NCI-H2081 (cell line): ENCODE data around the gene GALNT12.

Experiments
- DNase-seq, 2 experiments: peaks; one replicate each; lab custom pipeline; 2025; lab: John Stamatoyannopoulos, UW

GALNT12 gene, protein sequence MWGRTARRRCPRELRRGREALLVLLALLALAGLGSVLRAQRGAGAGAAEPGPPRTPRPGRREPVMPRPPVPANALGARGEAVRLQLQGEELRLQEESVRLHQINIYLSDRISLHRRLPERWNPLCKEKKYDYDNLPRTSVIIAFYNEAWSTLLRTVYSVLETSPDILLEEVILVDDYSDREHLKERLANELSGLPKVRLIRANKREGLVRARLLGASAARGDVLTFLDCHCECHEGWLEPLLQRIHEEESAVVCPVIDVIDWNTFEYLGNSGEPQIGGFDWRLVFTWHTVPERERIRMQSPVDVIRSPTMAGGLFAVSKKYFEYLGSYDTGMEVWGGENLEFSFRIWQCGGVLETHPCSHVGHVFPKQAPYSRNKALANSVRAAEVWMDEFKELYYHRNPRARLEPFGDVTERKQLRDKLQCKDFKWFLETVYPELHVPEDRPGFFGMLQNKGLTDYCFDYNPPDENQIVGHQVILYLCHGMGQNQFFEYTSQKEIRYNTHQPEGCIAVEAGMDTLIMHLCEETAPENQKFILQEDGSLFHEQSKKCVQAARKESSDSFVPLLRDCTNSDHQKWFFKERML

DNA sequence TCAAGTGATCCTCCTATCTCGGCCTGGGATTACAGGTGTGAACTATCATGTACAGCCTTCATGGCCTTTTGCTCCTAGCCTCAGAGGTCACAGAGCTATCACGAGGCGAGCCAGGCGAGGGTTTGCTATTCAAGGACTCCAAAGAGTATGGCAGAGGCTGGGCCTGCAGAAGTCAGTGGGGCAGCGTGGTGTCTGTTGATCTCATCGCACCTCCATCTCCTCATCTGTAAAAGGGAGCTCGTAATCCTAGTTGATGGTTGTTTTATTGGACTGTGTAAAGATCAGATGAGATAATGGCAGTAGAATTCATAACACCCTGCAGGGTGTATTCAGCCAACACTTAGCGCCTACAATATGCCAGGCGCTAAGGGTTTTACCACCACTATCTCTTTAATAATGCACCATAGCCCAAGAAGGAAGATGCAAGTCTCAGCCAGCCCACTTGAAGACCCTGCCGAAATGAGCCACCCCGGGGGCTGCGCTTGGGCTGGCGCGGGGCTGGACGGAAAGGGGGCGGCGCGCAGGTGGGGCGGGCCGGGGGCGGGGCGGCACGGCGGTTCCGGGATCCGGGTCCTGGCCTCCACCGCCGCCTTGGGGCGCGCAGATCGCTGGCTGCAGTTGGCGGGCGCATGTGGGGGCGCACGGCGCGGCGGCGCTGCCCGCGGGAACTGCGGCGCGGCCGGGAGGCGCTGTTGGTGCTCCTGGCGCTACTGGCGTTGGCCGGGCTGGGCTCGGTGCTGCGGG is at the start of gene GALNT12:
Gene GALNT12, plus strand, starts transcription at position 601 of the 744 bp plus-strand sequence. Its CDS starts 29 bp downstream, at position 630.
- DNase-seq = peak; percentile 24 to 40

DNA sequence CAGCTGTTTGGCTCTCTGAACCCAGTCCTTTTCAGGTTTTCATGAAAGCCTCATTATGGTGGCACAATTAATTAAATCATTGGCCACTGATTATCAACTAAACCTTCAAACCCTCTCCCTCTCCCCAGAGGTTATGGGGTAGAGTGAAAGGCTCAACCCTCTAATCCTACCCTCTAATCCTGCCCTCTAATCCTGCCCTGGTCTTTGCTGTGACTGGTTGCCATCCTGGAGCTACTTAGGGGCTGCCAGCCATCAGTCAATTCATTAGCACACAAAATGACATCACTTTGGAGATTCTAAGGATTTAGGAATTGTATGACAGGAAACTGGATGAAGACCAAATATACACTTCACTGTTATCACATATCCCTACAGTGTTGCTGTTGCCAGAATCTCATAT is 47.2 kb upstream of the GALNT12 start:
- no peak for DNase-seq

DNA sequence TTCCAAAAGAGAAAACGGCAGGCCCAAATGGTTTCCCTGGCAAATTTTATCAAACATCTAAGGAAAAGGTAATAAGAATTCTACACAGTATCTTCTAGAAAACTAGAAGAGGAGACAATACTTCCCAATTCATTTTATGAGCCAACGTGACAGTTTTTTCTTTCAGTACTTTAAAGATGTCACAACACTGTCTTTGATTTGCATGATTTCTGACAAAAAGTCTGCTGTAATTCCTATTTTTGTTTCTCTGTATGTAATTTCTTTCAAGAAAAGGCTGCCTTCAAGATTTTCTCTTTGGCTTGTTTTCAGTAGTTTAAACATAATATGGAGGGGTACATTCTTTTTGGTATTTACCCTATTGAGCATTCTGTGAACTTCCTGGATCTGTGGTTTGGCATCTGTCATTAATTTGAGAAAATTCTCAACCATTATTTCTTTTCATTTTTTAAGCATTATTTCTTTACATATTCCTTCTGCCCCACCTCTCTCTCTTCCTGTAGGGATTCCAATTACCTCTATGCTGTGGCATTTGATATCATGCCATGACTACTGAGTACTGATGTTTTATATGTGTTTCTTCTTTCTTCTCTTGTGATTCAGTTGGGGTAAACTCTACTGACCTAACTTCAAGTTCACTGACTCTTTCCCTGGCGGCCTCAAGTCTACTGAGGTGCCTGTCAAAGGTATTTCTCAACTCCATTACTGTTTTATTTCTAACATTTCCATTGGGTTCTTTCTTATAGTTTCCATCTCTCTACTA is 43.3 kb upstream of the GALNT12 start:
- no peak for DNase-seq

DNA sequence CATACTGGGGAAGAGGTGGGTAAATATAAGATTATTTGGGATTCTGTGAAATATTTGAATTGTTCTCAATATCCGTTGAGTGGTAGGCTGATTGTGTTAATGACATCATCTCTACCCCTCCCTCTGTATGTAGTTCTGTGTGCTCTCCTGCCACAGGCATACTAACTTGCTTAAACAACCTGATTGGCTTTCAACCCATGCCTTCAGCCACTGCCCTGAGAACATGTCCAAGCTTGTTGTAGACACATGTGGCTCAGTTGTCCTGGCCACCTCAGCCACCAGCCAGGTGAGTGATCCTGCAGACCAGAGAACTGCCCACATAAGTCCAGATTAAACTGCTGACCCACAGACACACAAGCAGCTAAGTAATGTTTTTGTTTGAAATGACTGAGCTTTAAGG is 42.2 kb upstream of the GALNT12 start:
- no peak for DNase-seq

DNA sequence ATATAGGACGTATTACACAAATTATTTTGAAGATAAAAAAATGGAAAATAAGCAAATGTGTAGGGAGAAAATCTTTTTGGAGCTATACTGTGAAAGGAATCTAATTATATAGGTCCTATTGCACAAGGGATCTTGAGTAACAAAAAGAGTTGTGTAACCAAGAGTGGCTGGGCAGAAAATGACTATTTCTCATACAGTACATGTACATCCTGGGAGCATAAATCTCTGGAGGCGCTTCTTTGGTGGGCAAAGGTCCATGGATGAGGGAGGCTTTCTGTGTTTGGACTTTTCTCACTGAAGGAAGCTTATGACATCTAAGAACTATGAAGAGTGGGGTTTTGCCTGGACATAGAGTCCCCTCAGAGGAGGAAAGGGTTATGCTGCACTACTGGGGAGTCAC is 40.9 kb upstream of the GALNT12 start:
- no peak for DNase-seq

DNA sequence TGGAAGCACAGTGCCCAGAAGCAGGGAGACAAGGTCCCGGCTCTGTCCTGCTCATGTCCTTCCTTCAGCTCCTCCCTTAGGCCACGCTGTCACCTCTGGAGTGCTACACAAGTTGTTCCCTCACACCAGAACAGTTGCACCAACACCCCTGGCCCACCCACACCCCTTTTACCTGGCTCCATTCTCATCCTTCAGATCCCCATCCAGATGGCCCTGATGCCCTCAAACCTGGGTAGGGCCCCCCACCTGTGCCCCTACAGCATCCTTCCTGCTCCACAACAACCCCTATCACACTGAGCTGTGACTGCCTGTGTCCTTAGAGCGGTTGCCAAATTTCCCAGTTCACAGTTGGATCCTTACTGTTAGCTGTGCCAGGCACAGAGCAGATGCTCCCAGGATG is 40.3 kb upstream of the GALNT12 start:
- no peak for DNase-seq

DNA sequence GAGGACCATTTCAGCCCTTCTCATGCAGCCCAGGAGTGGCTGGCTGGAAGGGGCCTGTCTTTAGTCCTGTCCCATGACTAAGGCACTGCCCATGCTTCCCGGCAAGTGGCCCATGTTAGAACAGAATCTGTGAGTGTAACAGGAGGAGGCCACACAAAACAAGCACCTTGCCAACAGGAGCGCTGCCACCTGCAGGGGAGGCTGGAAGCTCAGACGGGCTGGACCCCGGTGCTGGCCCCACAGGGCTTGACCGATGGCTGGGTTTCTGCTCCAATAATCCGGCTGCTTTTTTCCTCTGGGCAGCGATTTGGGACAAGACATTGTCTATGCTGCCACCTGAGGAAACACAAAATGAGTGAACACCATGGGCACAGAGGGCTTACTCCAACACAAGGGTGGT is 39.6 kb upstream of the GALNT12 start:
- DNase-seq = no peak

DNA sequence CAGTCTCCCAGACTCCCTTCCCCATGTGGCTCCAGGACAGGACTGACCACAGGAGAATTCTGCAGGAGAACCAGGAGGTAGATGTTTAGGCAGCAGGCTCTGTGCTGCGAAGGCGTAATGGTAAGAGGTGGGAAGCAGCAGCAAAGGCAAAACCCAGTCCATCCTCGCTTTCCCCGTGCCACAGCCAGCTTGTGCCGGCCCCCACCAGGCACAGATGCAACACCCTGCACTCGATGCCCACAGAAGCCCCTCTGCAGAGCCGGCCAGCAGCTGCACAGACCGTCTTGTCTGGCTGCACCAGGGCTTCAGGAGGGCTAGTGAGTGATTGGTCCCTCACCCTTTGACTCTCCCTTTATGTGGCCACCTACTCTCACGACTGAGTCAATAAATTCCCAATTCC is 39.1 kb upstream of the GALNT12 start:
- DNase-seq = no peak

DNA sequence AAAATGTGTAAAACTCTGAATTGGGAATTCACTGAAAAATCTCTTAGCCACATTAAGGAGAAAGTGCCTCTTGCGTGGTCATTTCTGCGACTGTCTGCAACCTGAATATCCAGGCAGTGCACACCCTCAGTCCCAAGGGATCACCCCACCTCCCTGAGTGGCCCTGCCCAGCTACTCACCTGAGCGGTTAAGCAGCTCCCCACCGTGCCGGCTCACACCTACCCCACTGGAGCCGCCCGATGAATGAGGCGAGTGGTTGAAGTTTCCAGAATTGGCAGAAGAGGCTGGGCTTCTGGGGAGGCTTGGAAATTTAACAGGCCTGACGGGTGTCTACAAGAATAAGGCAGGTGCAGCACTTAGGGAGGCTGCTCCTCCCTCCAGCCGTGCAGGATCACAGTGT is 36.8 kb upstream of the GALNT12 start:
- no peak for DNase-seq

DNA sequence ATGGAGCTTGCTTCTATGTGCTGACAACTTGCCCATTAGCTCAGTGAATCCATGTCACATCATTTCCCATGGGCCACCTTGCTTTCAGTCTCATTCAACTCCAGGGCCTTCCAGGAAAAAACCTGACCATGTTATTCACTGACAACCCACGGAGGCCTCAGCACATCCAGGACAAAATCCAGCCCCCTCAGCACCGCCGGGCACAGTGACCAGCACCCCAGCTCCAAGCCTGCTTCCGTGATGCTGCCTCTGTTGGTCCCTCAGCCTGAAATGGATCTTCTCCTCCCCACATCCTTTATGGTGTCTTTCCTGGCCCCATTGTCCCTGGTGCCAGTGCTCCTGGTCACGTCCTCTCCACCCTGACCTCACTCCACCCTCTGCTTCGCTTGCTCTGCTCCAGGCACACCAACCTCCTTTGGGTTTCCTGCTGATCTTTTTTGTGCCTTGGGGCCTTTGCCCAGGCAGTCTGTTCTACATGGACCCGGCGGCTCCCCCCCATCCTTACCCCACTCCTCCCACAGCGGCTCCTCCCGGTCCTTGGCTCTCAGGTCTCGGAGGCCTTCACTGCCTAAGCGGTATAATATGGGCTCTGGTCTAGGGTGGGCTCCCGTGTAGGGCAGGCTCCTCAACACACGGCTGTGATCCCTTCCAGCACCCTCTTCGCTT is 36.1 kb upstream of the GALNT12 start:
- no peak for DNase-seq

DNA sequence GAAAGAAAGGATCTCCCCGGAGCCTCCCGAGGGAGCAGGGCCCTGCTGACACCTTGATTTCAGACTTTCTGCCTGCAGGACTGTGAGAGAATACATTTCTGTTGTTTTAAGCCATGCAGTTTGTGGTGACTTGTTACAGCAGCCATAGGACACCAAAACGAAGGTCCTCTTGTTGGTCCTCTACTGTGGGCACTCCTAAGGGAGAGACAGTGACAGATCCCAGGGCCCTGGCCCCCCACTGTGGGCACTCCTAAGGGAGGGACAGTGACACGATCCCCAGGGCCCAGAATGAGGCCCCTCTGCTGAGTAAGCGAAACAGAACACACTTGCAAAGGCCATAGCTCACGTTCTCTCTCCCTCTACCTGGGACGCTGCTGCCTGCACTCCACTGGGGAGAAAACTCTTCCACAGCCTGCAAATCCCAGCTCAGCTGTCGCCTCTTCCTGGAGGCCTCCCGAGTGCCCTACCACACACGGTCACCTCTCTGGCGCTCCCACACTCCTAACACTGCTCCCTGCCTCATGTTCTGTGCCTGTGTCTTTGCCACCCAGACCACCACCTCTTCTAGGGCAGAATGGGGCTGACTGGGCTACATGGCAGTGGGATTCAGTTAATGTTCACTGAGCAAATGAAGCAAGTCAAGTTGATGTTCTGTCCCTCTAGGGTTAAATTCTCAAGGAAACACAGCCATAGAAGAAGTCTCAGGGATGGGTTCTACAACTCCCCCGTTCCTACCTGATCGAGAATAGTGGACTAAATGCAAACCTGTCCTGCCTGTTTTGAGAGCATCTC is 34.9 kb upstream of the GALNT12 start:
- no peak for DNase-seq

DNA sequence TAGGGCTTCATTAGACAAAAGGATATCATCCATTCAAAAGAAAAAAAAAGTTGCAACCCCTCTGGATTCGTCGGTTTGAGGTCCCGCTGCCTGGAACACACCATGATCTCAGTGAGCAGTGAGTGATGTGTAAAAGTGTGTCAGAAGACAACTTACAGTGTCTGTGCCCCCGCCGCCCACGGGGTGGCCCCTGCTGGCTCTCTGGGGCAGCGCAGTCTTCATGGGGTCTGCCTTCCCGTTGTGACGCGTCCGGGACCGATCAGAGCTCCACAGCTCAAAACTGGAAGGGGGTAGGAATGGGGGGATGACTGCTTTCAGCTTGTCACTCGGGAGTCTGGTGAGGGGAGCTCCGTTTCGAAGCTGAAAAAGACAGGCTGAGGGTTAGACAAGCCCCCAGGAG is 33.7 kb upstream of the GALNT12 start:
- no peak for DNase-seq

DNA sequence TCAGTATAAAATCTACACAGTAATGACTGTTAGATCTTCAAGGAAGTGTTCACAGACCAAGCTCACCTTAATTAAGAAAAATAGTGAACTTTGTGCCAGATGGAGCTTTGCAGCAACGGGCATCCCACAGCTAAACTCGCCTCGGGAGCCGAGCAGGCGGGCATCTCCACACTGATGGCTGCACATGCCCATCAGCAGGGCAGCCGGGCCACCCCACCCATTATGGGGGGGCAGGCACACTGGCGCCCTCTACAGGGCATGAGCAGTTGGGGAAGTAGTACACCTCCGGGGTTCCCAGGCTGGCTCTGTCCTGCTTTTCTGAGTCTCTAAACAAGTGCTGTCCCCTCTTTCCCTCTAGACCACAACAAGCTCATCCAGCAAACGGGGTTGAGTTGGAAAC is 32.7 kb upstream of the GALNT12 start:
- DNase-seq = no peak

DNA sequence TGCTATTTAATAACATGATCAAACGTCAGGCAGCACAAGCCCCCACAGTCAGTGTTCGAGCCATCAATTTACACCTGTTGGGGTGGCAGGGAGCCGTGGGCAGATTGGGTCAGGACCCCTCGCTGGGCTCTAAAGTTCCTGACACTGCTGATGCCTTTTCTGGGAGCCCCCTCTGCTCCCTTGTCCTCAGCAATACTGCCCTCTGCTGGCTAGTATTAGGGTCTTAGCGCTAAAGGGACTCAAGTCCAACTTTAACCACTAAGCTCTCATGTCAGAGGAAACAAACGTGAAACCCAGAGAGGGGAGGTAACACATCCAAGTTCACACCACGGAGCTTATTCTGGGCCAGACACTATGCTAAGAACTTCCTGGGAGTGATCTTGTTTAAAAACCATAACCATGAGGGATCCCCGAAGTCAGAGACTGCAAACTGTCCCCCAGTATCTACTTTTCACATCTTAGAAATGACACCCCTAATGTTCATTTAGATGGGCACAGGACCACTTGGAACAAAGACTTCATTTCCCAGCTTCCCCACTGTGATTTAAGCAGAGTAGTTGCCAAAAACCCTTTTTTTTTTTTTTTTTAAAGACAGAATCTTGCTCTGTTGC is 31.5 kb upstream of the GALNT12 start:
- peak in 1 of 2 experiments; percentile 31 for DNase-seq

DNA sequence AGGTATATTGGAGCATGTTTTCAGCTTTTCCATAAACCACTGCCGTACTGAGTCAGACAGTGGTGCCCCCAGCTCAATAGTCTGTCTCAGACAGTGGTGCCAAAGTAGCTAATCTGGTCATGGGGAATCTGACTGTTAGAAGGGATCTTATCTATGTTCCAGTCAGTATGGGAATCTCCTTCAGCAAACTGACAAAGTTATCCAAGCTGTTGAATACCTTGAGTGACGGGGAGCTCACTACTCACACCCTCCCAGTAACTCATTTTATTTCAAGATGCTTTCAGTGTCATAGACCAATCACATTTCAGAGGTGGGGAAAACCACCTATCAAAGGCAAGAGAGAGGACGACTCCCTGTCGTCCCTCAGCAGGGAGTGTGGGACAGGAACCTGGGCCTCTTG is 29.9 kb upstream of the GALNT12 start:
- DNase-seq = no peak

DNA sequence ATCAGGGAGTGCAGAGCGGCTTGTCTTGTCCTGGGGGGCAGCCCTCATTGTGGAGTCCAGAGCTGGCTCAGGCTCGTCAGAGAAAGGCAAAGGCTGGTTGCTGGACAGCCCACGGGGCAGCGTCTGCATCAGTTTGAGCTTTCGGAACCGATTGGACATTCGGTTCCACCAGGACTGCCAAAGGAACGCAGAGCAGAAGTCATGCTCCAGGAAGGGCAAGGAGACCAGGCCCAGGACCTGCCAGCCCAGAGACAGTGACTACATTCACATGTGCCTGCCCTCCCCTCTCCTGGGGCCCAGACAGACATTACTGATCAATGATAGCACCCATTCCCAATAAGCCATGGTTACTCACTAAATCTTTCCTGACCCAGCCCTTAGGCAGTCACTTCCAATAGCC is 29.2 kb upstream of the GALNT12 start:
- DNase-seq = no peak

DNA sequence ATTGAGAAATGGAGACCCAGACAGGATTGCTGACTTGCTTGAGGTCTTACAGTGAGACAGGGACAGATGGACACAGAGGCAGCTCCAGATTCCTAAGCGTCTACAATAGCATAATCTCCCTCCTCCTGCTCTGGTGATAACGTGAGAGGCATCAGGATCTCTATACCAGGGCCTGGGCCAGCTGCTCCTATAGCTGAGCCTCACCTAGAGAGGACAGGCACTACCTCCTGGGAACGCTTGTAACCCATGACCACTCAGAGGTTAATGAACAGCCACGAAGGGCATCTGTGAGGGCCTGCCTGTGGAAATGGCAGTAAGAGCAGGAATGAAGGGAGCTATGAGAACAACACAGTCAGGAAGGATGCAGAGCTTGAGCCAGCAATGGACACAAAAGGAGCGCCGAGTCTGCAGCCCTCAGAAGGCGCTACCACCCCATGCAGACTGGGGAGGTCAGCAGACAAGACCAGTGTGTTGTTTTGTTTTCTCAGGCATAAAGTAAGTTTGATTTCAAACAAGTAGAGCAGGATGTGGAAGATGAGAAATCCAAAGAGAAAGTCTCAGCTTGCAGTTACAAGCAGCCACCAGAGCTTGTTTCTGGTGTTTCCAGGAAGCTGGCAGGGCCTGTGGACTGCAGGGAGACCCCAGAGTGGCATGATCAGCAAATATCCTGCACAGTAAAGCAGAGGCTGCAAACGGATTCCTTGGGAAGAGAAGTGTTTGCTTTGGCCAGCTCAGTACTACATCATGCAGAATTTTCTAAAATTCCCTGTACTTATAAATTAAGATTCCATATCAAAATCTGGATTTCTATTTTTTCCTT is 28.5 kb upstream of the GALNT12 start:
- no peak for DNase-seq

DNA sequence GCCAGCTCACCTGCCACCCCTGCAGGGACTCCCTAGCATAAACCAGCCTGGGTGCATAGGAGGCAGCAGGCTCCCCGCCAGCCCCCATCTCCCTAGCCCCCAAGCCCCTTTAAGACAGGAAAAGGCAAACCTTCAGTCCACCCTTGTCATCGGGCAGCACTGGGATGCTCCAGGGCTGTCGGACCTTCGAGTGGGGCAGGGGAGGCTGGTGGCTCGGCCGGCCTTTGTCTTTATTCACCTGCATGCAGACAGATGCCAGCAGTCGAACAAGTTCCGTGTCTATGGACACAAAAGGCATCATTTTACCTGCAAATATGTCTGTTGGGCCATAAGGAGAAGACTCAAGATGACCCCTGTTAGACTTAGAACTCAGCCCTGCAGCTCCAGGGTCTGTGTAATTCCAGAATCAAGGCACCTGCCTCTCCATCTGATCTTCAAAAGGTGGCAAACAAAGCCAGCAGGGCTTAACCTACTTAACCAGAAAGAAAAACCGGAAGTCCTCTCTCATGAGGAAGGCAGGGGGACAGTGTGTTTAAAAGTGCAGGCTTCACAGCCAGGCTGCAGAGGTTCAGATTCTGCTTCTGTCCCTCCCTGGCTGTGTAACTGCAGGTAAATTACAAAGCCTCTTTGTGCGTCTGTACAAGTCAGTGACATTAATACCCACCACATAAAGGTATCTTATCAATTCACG is 27.3 kb upstream of the GALNT12 start:
- no peak for DNase-seq
